ENCODE data around the gene BCL2A1. TPM values are rescaled to one million over a fixed set of nuclear protein-coding genes. Genes with fewer than 3 reads are reported as not detected.
"Not testable (repeated sequence)": the region's sequence is repeated elsewhere in the genome, so short reads cannot be mapped to it uniquely, and the experiment has no call there.

Gene BCL2A1
- total RNA-seq, 2 experiments from 2014 or later = 2.2 to 2.3 TPM

- Histone ChIP-seq H3K27ac (ENCODE audit: low read depth, low read length, poor library complexity, severe bottlenecking) (no peak overlapping the region), H3K4me1 (ENCODE audit: insufficient read depth, low read length, poor library complexity, severe bottlenecking) (peaks cover 44% of the 10 kb centered on the region), H3K36me3 (ENCODE audit: insufficient read depth, low read length) (no peaks in the 10 kb centered on the region), H3K4me2 (ENCODE audit: low read length) (no peak overlapping the region), H4K20me1 (ENCODE audit: insufficient read depth, low read length) (no peaks in the 10 kb centered on the region), H3K79me2 (ENCODE audit: insufficient read depth, low read depth, low read length) (no peaks in the 10 kb centered on the region), H3K9me3 (ENCODE audit: low read length) (no peaks in the 10 kb centered on the region), H3K4me3 (ENCODE audit: low read depth, low read length, poor library complexity, severe bottlenecking) (no peak overlapping the region), H2AFZ (ENCODE audit: low read length) (peak overlapping the region; percentile 97; the same call in 1 of the 2 replicates), H3K9me2 (ENCODE audit: insufficient read depth, low read length) (no peaks in the 10 kb centered on the region)
- ChIA-PET POLR2A (interaction anchor here (0.7 to 4.3 kb wide), 4 partner anchors 10 to 64 kb away, joined by 3 to 21 read pairs (median 6); no protein-coding TSS in a partner anchor), CTCF (ENCODE audit: unreplicated experiment) (no interaction called here)
- TF ChIP-seq CTCF (conservative IDR thresholded peaks at IDR 0.05; ENCODE audit: low read length) (no peak), EZH2phosphoT487 (IDR thresholded peaks at IDR 0.05; ENCODE audit: borderline replicate concordance, low read depth, low read length) (no peak)
- BruUV-seq (replicated peaks) = no TSS peak
- DNase-seq (ENCODE audit: low spot score) = no peak
- intact Hi-C loops (cut with micrococcal nuclease; ENCODE audit: unreplicated experiment) = no loop called here
Measured at GRCh38 chr15:79966634-79967297, 4.2 kb downstream of the BCL2A1 start.

- Histone ChIP-seq H3K4me1 (ENCODE audit: insufficient read depth, low read length, poor library complexity, severe bottlenecking) (peaks cover 41% of the 10 kb centered on the region), H3K36me3 (ENCODE audit: insufficient read depth, low read length) (no peaks in the 10 kb centered on the region), H3K9me2 (ENCODE audit: insufficient read depth, low read length) (no peaks in the 10 kb centered on the region), H3K27ac (ENCODE audit: low read depth, low read length, poor library complexity, severe bottlenecking) (no peak overlapping the region), H3K4me2 (ENCODE audit: low read length) (no peak overlapping the region), H3K79me2 (ENCODE audit: insufficient read depth, low read depth, low read length) (no peaks in the 10 kb centered on the region), H2AFZ (ENCODE audit: low read length) (peak overlapping the region; percentile 97; the same call in 1 of the 2 replicates), H4K20me1 (ENCODE audit: insufficient read depth, low read length) (no peaks in the 10 kb centered on the region), H3K9me3 (ENCODE audit: low read length) (no peaks in the 10 kb centered on the region), H3K4me3 (ENCODE audit: low read depth, low read length, poor library complexity, severe bottlenecking) (no peak overlapping the region)
- DNase-seq (ENCODE audit: low spot score) = no peak
- intact Hi-C loops (cut with micrococcal nuclease; ENCODE audit: unreplicated experiment) = no loop called here
- ChIA-PET CTCF (ENCODE audit: unreplicated experiment) (no interaction called here), POLR2A (interaction anchor here (4.3 kb wide), 1 partner anchor 43 kb away, joined by 21 read pairs; no protein-coding TSS in a partner anchor)
- TF ChIP-seq EZH2phosphoT487 (IDR thresholded peaks at IDR 0.05; ENCODE audit: borderline replicate concordance, low read depth, low read length) = no peak
- no TSS peak for BruUV-seq (replicated peaks)
Measured at GRCh38 chr15:79965846-79966630, 5.0 kb downstream of the BCL2A1 start.

- peaks cover 27% of the 10 kb centered on the region for H3K4me1 ChIP-seq (ENCODE audit: insufficient read depth, low read length, poor library complexity, severe bottlenecking)
- H3K4me2 ChIP-seq (ENCODE audit: low read length) = no peak overlapping the region
- no peaks in the 10 kb centered on the region for H3K36me3 ChIP-seq (ENCODE audit: insufficient read depth, low read length)
- no peak overlapping the region for H3K27ac ChIP-seq (ENCODE audit: low read depth, low read length, poor library complexity, severe bottlenecking)
- TF ChIP-seq CTCF (conservative IDR thresholded peaks at IDR 0.05; ENCODE audit: low read length) (no peak), EZH2phosphoT487 (IDR thresholded peaks at IDR 0.05; ENCODE audit: borderline replicate concordance, low read depth, low read length) (no peak)
- no peaks in the 10 kb centered on the region for H3K79me2 ChIP-seq (ENCODE audit: insufficient read depth, low read depth, low read length)
- no TSS peak for BruUV-seq (replicated peaks)
- CTCF ChIA-PET (ENCODE audit: unreplicated experiment) = no interaction called here
- H3K4me3 ChIP-seq (ENCODE audit: low read depth, low read length, poor library complexity, severe bottlenecking) = no peak overlapping the region
- H2AFZ ChIP-seq (ENCODE audit: low read length) = no peak overlapping the region
- intact Hi-C loops (cut with micrococcal nuclease; ENCODE audit: unreplicated experiment) = no loop called here
- POLR2A ChIA-PET = no interaction called here
- H3K9me2 ChIP-seq (ENCODE audit: insufficient read depth, low read length) = no peaks in the 10 kb centered on the region
- no peak for DNase-seq (ENCODE audit: low spot score)
- no peaks in the 10 kb centered on the region for H3K9me3 ChIP-seq (ENCODE audit: low read length)
- no peaks in the 10 kb centered on the region for H4K20me1 ChIP-seq (ENCODE audit: insufficient read depth, low read length)
Measured at GRCh38 chr15:79964232-79964805, 6.7 kb downstream of the BCL2A1 start.

GRCh38 chr15:79962921-79963320, 8.1 kb downstream of the BCL2A1 start:
- H3K36me3 ChIP-seq (ENCODE audit: insufficient read depth, low read length); H3K79me2 ChIP-seq (ENCODE audit: insufficient read depth, low read depth, low read length); H3K9me2 ChIP-seq (ENCODE audit: insufficient read depth, low read length); H3K4me2 ChIP-seq (ENCODE audit: low read length); CTCF ChIA-PET (ENCODE audit: unreplicated experiment); H4K20me1 ChIP-seq (ENCODE audit: insufficient read depth, low read length); POLR2A ChIA-PET; H3K9me3 ChIP-seq (ENCODE audit: low read length); BruUV-seq (replicated peaks); DNase-seq (ENCODE audit: low spot score); H3K27ac ChIP-seq (ENCODE audit: low read depth, low read length, poor library complexity, severe bottlenecking); H3K4me3 ChIP-seq (ENCODE audit: low read depth, low read length, poor library complexity, severe bottlenecking); intact Hi-C loops (cut with micrococcal nuclease; ENCODE audit: unreplicated experiment); H2AFZ ChIP-seq (ENCODE audit: low read length): not testable (repeated sequence)
- peaks cover 17% of the 10 kb centered on the region for H3K4me1 ChIP-seq (ENCODE audit: insufficient read depth, low read length, poor library complexity, severe bottlenecking)
